Measurements from ENCODE around the gene RANBP10.

RANBP10 gene

GRCh38 chr16:67674851-67675578, 131.3 kb downstream of the RANBP10 start:
- DNase-seq: no peak

- peak; percentile 55 for DNase-seq
These were observed 132.4 kb downstream of the RANBP10 start for GRCh38 chr16:67673712-67674580.
